Measurements from ENCODE around the gene TPMT.

Gene TPMT

GRCh38 chr6:18081025-18081668 is 73.7 kb downstream of the TPMT start:
- H3K27me3 ChIP-seq (ENCODE audit: insufficient read depth, low read length), result no peaks in the 10 kb centered on the region
- no peak overlapping the region for H3K4me3 ChIP-seq (ENCODE audit: low read length)
- no peaks in the 10 kb centered on the region for H3K4me1 ChIP-seq (ENCODE audit: insufficient read depth, low read length)
- H3K27ac ChIP-seq (ENCODE audit: low read depth, low read length), result no peak overlapping the region
- no peaks in the 10 kb centered on the region for H3K36me3 ChIP-seq (ENCODE audit: insufficient read depth, low read length)
- WGBS, result 88% methylated on average over 9 of the region's 11 CpGs
- H3K9me3 ChIP-seq (ENCODE audit: insufficient read depth, low read depth, low read length), result no peaks in the 10 kb centered on the region
- H3K9ac ChIP-seq (ENCODE audit: low read depth, low read length), result no peak overlapping the region

- Histone ChIP-seq H3K9me3 (ENCODE audit: insufficient read depth, low read depth, low read length) (no peaks in the 10 kb centered on the region), H3K27ac (ENCODE audit: low read depth, low read length) (no peak overlapping the region), H3K27me3 (ENCODE audit: insufficient read depth, low read length) (no peaks in the 10 kb centered on the region), H3K36me3 (ENCODE audit: insufficient read depth, low read length) (no peaks in the 10 kb centered on the region), H3K9ac (ENCODE audit: low read depth, low read length) (no peak overlapping the region), H3K4me3 (ENCODE audit: low read length) (no peak overlapping the region), H3K4me1 (ENCODE audit: insufficient read depth, low read length) (no peaks in the 10 kb centered on the region)
- 91% methylated on average over 4 of the region's 4 CpGs for WGBS
These were observed 74.3 kb downstream of the TPMT start for GRCh38 chr6:18080544-18080943.

- Histone ChIP-seq H3K27ac (ENCODE audit: low read depth, low read length) (no peak overlapping the region), H3K4me1 (ENCODE audit: insufficient read depth, low read length) (no peaks in the 10 kb centered on the region), H3K9me3 (ENCODE audit: insufficient read depth, low read depth, low read length) (no peaks in the 10 kb centered on the region), H3K27me3 (ENCODE audit: insufficient read depth, low read length) (no peaks in the 10 kb centered on the region), H3K9ac (ENCODE audit: low read depth, low read length) (no peak overlapping the region), H3K4me3 (ENCODE audit: low read length) (no peak overlapping the region), H3K36me3 (ENCODE audit: insufficient read depth, low read length) (no peaks in the 10 kb centered on the region)
- WGBS, result 90% methylated on average over 3 of the region's 3 CpGs
These were observed 76.0 kb downstream of the TPMT start for GRCh38 chr6:18078866-18079265.

Data from HUES64 (cell line).